HUDEP-2 (cell line): ENCODE data around the gene PTPRT.
"Not testable (repeated sequence)": the region's sequence is repeated elsewhere in the genome, so short reads cannot be mapped to it uniquely, and the experiment has no call there.

Experiments used
- DNase-seq, 76 experiments: peaks; one replicate each; lab custom pipeline; 2025; ENCODE audit not compliant: unreplicated experiment in 76 of 76; lab: John Stamatoyannopoulos, UW

PTPRT gene

DNA sequence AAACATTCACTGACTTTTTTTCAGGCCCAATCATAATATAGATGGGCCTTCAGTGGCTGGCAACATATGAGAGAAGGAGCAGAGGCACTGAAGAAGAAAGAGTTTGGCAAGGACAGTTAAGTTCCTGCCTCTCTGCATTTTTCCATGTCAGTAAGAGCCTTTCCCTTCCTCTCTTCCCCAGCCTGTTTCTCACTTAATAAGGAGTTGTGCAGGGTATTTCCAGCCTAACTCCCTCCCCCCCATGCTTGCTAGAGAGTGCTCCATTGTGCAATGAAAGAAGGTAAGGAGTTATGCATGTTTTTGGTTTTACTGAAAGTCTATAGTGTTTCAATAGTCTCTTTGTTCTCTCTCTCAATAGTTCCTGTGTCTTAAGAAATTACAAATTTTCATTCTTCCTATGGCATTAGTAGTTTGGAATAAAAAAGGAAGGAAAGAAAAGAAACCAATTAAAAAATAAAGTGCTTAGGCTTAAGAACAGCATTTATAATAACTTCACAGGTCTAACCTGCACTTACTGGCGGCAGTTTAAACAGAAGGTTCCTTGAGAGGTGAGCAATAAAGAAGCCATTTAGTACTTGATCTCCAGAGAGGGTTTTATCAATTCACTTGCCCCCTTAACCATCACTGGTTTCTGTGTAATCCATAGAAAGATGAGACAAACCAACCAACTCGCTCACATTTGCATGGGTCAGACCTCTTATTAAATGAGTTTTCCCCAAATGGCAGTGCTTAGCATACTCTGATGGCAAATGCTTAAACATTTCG is 251.1 kb downstream of the PTPRT start:
- no peak for DNase-seq

DNA sequence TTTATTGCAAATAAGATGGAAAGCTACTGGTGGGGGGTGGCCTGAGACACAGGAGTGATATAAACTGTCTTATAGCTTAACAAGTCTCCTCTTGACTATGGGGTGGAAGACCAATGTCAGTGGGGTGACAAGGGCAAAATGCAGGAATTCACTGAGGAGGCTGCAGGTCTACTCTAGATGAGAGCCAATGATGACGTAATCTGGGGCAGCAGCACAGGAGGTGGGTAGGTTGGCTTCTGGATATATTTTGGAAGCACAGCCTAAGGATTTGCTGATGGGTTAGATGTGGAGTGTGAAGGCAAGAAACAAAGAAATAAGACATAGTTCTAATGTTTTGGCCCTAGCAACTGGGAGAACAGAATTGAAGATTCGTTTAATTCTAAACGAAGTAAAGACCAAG is 253.2 kb downstream of the PTPRT start:
- DNase-seq = no peak

DNA sequence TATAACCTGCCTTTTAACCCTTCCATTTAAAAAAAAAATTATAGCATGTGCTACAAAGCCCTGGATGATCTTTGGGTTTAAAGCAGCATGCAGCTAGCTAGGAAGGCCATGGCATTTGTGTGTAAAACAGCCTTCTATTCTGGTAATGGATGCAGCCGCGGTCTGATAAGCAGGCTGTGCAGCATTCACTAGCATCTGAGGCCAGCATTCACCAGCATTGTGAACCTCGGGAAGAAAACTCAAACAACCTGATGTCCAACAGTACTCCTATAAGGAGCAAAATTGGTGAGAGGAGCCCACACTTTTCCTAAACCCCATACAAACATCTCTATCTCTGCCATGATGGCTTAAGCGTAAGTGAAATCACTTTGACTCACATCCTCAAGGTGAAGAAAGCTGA is 265.5 kb downstream of the PTPRT start:
- no peak for DNase-seq

DNA sequence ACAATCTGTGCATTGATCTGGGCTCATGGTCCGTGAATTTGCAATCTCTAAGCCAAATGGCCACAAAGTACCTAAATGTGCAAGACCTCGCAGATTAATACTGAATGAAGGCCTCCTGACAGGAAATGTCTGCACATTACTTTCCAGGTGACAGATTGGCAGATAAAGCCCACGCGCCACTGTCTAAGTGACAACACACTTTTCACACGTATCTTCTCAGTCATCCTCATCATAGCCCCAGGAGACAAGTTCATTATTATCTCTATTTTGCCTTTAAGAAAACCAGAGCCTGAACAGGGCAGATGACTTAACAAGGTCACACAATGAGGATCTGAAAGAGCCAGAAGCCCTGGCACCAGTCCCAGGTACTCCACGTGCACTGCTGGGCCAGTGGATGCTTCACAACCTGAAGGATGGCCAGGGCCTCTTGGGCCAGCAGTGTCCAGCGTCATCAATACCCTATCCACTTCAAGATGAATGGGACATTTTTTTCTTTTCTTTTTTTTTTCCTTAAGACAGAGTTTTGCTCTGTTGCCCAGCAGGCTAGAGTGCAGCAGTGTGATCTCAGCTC is 266.3 kb downstream of the PTPRT start:
- no peak for DNase-seq

GRCh38 chr20:42920776-42921175 is 268.9 kb downstream of the PTPRT start:
- no peak for DNase-seq

- no peak for DNase-seq
Measured at GRCh38 chr20:42919316-42919715, 270.4 kb downstream of the PTPRT start.

GRCh38 chr20:42915081-42915480 is 274.6 kb downstream of the PTPRT start:
- no peak for DNase-seq

GRCh38 chr20:42914302-42914701 is 275.4 kb downstream of the PTPRT start:
- no peak for DNase-seq

GRCh38 chr20:42910808-42911207 is 278.9 kb downstream of the PTPRT start:
- DNase-seq = not testable (repeated sequence)

GRCh38 chr20:42907730-42908129 is 282.0 kb downstream of the PTPRT start:
- DNase-seq = no peak

DNA sequence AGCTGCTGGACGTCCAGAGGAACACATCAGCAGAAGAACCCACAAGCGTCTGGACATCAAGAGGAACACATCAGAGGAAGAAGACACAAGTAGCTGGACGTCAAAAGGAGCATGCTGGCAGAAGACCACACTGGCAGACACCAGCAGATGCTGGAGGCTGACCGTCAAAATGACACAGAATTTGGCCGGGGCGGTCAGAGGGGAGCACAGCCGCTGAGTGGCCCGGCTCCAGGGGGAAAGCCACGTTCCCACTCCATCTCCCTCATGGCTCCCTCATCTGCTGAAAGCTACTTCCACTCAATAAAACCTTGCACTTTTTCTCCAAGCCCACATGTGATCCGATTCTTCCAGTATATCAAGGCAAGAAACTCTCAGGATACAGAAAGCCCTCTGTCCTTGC is 283.6 kb downstream of the PTPRT start:
- DNase-seq = no peak

DNA sequence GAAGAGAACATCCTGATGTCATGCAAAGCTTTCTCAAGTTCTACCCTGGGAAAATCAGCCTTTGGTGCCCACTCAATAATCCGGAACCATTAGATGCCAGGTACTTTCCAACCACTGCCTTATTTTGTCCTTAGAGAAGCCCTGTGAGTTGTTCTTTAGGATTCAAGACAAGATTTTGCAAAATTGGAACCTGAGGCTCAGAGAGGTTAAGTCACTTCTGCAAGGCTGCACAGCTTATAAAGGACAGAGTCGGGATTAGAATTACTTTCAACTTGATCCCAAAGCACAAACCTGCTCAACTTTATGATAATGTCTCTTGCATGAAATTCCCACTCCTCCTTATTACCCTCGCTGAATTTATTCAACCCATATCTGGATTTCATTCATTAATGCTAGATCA is 287.2 kb downstream of the PTPRT start:
- DNase-seq = no peak

GRCh38 chr20:42901689-42902440 is 287.8 kb downstream of the PTPRT start:
- no peak for DNase-seq

- not testable (repeated sequence) for DNase-seq
Measured at GRCh38 chr20:42900764-42901163, 288.9 kb downstream of the PTPRT start.

- no peak for DNase-seq
Measured at GRCh38 chr20:42895020-42895419, 294.7 kb downstream of the PTPRT start.

DNA sequence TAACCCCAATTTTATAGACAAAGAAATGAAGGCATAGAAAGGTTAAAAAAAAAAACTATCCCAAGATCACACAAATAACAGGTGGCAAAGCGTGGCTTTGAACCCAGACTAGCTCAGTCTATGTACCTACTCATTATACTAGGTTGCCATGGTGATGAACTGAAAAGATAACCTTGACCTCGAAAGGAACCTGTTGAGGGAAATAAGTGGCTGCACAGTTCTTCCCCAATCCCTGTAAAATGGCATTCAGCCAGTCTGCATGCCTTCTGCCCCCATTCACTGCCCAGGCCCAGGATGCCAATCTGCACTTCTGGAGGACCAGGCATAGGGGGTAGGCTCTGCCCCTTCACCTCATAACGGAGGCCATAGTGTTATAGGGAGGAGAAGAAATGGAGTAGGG is 295.2 kb downstream of the PTPRT start:
- DNase-seq = no peak

DNA sequence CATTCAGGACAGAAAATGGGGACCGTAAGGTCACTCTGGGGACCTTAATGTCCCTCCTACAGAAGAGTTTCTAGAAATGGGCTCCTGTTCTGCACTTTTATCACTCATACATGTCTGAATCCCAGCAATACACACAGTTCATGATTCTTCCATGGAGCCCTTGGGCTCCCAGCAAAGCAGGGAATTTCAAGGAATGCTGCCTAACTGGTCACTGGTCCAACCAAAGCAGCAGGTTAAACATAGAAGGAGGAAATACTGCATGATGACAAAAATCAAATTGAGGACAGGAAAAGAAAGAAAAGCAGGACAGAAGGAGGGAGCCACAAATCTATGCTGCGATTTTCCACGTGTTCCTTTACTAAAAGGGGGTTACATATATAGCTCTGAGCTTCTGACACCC is 300.2 kb downstream of the PTPRT start:
- no peak for DNase-seq

DNA sequence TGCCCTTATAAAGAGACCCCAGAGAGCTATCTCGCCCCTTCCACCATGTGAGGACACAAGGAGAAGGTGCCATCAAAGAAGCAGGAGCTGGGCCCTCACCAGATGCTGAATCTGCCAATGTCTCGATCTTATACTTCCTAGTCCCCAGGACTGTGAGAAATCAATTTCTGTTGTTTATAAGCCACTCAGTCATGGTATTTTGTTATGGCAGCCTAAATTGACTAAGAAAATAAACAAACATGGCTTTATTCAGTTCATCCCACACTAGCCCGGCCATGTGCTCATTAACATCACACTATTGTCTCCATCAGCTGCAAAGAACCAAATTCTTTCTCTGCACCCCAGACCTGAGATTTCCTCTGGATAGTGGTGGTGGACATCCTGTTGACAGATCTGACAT is 302.4 kb downstream of the PTPRT start:
- no peak for DNase-seq

GRCh38 chr20:42886801-42887200 is 302.9 kb downstream of the PTPRT start:
- DNase-seq = no peak

GRCh38 chr20:42886046-42886445 is 303.7 kb downstream of the PTPRT start:
- no peak for DNase-seq

DNA sequence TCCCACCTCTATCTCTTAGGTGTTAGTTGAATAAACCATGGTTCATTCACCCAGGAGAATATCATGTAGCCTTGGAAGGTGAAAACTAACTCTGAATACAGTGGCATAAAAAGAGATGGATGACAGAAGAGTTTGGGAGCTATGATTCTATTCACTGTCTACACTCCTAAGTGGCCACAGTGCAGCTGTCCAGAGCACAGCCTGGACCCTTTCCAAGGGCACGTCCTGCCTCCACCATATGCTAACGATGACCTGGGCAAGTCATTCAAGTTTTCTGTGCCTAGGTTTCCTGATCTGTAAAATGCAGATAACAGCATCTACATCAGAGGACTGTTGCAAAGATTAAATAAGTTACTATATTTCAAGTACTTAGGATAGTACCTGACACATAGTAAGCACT is 314.1 kb downstream of the PTPRT start:
- DNase-seq = no peak

GRCh38 chr20:42873259-42873658 is 316.4 kb downstream of the PTPRT start:
- DNase-seq = no peak
